Measurements from ENCODE around the gene LRP1B. TPM values are rescaled to one million over a fixed set of nuclear protein-coding genes. Genes with fewer than 3 reads are reported as not detected.

Gene LRP1B
- total and polyA plus RNA-seq, 2 donors from 2014 or later = 0.69 to 1.2 TPM

DNA sequence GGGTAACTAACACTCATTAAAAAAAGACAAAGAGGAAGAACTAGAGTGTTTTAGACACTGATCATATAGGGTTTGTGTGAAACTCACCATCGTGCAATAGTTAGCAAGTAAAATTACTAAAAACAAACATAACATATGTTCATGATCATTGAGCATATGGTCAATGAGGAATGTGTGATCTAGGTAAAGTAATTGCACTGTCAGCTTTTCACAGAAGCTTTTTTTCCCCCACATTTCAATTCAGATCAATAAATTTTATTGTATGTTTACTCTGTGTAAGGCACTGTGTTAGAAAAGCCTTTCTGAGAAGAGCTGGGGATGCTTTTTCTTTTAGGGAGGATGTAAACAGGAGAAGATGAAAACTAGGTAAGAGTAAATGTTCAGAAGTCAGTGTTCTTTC, 348.2 kb downstream of the LRP1B start:
- H3K9me3 ChIP-seq (ENCODE audit: control insufficient read depth in 2 of 3, insufficient read depth in 1 of 3, low read length in 3 of 3) = no peaks in the 10 kb centered on the region
- intact Hi-C loops (cut with DNase I) = no loop called here
- no peaks in the 10 kb centered on the region for H3K4me1 ChIP-seq (ENCODE audit: control insufficient read depth in 2 of 3, insufficient read depth in 2 of 3, low read depth in 1 of 3, low read length in 3 of 3)
- H3K9ac ChIP-seq (ENCODE audit: low read length in 3 of 3) = no peak overlapping the region
- no peak for DNase-seq
- H3K27ac ChIP-seq (ENCODE audit: low read depth in 2 of 2, low read length in 2 of 2) = no peak overlapping the region
- H3K4me3 ChIP-seq (ENCODE audit: low read length in 3 of 3) = no peak overlapping the region
- H3K27me3 ChIP-seq (ENCODE audit: control insufficient read depth, insufficient read depth, low read length) = no peaks in the 10 kb centered on the region
- TF ChIP-seq, protein P1, sequence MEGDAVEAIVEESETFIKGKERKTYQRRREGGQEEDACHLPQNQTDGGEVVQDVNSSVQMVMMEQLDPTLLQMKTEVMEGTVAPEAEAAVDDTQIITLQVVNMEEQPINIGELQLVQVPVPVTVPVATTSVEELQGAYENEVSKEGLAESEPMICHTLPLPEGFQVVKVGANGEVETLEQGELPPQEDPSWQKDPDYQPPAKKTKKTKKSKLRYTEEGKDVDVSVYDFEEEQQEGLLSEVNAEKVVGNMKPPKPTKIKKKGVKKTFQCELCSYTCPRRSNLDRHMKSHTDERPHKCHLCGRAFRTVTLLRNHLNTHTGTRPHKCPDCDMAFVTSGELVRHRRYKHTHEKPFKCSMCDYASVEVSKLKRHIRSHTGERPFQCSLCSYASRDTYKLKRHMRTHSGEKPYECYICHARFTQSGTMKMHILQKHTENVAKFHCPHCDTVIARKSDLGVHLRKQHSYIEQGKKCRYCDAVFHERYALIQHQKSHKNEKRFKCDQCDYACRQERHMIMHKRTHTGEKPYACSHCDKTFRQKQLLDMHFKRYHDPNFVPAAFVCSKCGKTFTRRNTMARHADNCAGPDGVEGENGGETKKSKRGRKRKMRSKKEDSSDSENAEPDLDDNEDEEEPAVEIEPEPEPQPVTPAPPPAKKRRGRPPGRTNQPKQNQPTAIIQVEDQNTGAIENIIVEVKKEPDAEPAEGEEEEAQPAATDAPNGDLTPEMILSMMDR (IDR thresholded peaks at IDR 0.05; ENCODE audit: borderline replicate concordance, extremely low read depth, insufficient read depth) = no peak
- no peak for FAIRE-seq
- H3K36me3 ChIP-seq (ENCODE audit: control insufficient read depth in 2 of 3, insufficient read depth in 3 of 3, low read length in 3 of 3) = no peaks in the 10 kb centered on the region

DNA sequence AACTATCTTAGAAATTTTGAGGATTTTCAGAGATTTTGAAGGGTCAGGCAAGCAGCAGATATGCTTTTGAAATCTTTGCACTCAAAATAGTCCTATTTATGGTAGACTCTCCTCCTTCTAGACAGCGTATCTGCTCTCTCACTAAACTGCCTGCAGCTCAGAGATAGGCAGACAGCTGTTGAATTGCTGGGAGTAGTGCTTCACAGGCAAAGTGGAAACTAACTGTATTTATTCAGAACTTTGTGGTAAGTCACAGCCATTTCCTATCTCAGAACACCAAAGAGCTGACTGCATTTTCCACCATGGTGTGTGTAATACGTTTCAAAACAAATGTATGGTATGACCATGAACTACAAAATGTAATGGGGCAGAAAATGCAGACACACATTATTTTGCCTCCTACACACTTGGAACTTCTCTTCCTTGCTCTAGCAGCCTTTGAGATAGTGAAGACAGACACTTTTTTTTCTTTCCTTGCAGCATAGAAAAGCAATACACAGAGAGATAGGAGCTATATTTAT, 352.4 kb downstream of the LRP1B start:
- intact Hi-C loops (cut with DNase I) = no loop called here
- Histone ChIP-seq H3K9me3 (ENCODE audit: control insufficient read depth in 2 of 3, insufficient read depth in 1 of 3, low read length in 3 of 3) (no peaks in the 10 kb centered on the region), H3K4me1 (ENCODE audit: control insufficient read depth in 2 of 3, insufficient read depth in 2 of 3, low read depth in 1 of 3, low read length in 3 of 3) (no peaks in the 10 kb centered on the region), H3K27ac (ENCODE audit: low read depth in 2 of 2, low read length in 2 of 2) (no peak overlapping the region), H3K4me3 (ENCODE audit: low read length in 3 of 3) (no peak overlapping the region), H3K27me3 (ENCODE audit: control insufficient read depth, insufficient read depth, low read length) (no peaks in the 10 kb centered on the region), H3K9ac (ENCODE audit: low read length in 3 of 3) (no peak overlapping the region), H3K36me3 (ENCODE audit: control insufficient read depth in 2 of 3, insufficient read depth in 3 of 3, low read length in 3 of 3) (no peaks in the 10 kb centered on the region)
- FAIRE-seq (no peak), DNase-seq (no peak)
- TF ChIP-seq, protein P1 (IDR thresholded peaks at IDR 0.05; ENCODE audit: borderline replicate concordance, extremely low read depth, insufficient read depth) = no peak

DNA sequence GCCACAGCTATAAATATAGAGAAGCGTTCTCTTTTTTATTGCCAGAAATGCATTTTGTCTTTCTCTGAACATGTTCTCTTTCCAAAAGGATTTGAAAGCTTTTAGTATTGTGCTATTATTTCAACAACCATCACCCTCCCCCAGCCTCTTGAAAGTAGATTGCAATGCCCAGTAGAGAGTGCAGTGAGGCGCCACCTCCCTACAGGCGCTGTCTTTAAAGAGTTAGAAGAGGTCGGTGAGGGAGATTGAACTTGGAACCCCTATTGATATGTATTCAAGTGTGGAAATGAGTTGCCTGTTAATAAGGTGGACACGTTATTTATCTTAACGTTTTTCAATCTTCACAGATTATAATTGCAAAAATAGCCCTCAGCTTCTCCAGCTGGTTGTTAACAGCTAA, 360.3 kb downstream of the LRP1B start:
- Histone ChIP-seq H3K9ac (ENCODE audit: low read length in 3 of 3) (no peak overlapping the region), H3K4me3 (ENCODE audit: low read length in 3 of 3) (no peak overlapping the region), H3K4me1 (ENCODE audit: control insufficient read depth in 2 of 3, insufficient read depth in 2 of 3, low read depth in 1 of 3, low read length in 3 of 3) (no peaks in the 10 kb centered on the region), H3K27ac (ENCODE audit: low read depth in 2 of 2, low read length in 2 of 2) (no peak overlapping the region), H3K36me3 (ENCODE audit: control insufficient read depth in 2 of 3, insufficient read depth in 3 of 3, low read length in 3 of 3) (no peaks in the 10 kb centered on the region), H3K27me3 (ENCODE audit: control insufficient read depth, insufficient read depth, low read length) (no peaks in the 10 kb centered on the region), H3K9me3 (ENCODE audit: control insufficient read depth in 2 of 3, insufficient read depth in 1 of 3, low read length in 3 of 3) (no peaks in the 10 kb centered on the region)
- intact Hi-C loops (cut with DNase I) = no loop called here
- TF ChIP-seq, protein P1 (IDR thresholded peaks at IDR 0.05; ENCODE audit: borderline replicate concordance, extremely low read depth, insufficient read depth) = no peak
- FAIRE-seq (no peak), DNase-seq (no peak)

DNA sequence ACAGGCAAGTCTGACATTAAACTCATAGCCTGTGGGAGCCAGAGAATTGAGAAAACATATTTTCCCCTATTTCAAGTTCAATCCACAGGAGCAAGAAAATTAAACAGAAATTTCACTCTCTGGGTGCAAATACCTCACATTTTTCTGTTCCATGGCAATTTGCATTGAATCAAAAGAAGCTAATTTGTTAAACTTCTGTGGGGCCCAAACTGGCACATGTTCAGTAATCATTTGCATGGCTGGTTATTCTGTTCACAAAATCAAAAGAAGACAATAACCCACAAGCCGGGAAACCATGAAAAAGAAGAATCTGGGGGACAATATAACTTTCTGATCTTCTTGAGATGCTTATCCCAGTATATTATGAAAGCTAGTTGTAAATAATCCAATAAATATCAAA, 363.1 kb downstream of the LRP1B start:
- no peak overlapping the region for H3K27ac ChIP-seq (ENCODE audit: low read depth in 2 of 2, low read length in 2 of 2)
- TF ChIP-seq, protein P1 (IDR thresholded peaks at IDR 0.05; ENCODE audit: borderline replicate concordance, extremely low read depth, insufficient read depth) = no peak
- no peak for FAIRE-seq
- intact Hi-C loops (cut with DNase I) = no loop called here
- H3K9me3 ChIP-seq (ENCODE audit: control insufficient read depth in 2 of 3, insufficient read depth in 1 of 3, low read length in 3 of 3) = no peaks in the 10 kb centered on the region
- no peaks in the 10 kb centered on the region for H3K4me1 ChIP-seq (ENCODE audit: control insufficient read depth in 2 of 3, insufficient read depth in 2 of 3, low read depth in 1 of 3, low read length in 3 of 3)
- no peak overlapping the region for H3K9ac ChIP-seq (ENCODE audit: low read length in 3 of 3)
- no peaks in the 10 kb centered on the region for H3K36me3 ChIP-seq (ENCODE audit: control insufficient read depth in 2 of 3, insufficient read depth in 3 of 3, low read length in 3 of 3)
- no peak overlapping the region for H3K4me3 ChIP-seq (ENCODE audit: low read length in 3 of 3)
- H3K27me3 ChIP-seq (ENCODE audit: control insufficient read depth, insufficient read depth, low read length) = no peaks in the 10 kb centered on the region
- DNase-seq = no peak
